BE2C (cell line): Measurements from ENCODE around the gene GNG4.
"Not testable (repeated sequence)": the region's sequence is repeated elsewhere in the genome, so short reads cannot be mapped to it uniquely, and the experiment has no call there.

ENCODE experiments used
- DNase-seq: peaks from one replicate; pipeline ENCODE4 v3.0.0-alpha.2; 2020
- H3K27me3 ChIP-seq: fragments of 250-450 bp; sonication (Bioruptor Pico); 2 replicates; pipeline ENCODE4 v1.5.1; 2020; ENCODE audit warnings: mild to moderate bottlenecking
- H3K36me3 ChIP-seq: fragments of 250-450 bp; sonication (Bioruptor Pico); 2 replicates; pipeline ENCODE4 v1.5.1; 2020; ENCODE audit warnings: mild to moderate bottlenecking
- H3K4me1 ChIP-seq: fragments of 250-450 bp; sonication (Bioruptor Pico); 2 replicates; pipeline ENCODE4 v1.5.1; 2020
- H3K4me3 ChIP-seq: 2 replicates; pipeline ENCODE4 v1.5.1; 2011; ENCODE audit warnings: low read depth, low read length
- H3K9me3 ChIP-seq: fragments of 250-450 bp; sonication (Bioruptor Pico); 2 replicates; pipeline ENCODE4 v1.5.1; 2020
- TF ChIP-seq, protein P1 (sequence below): IDR thresholded peaks from 2 replicates; pipeline ENCODE4 v1.5.1; 2012; ENCODE audit warnings: mild to moderate bottlenecking, low read depth, low read length

The GNG4 gene

DNA sequence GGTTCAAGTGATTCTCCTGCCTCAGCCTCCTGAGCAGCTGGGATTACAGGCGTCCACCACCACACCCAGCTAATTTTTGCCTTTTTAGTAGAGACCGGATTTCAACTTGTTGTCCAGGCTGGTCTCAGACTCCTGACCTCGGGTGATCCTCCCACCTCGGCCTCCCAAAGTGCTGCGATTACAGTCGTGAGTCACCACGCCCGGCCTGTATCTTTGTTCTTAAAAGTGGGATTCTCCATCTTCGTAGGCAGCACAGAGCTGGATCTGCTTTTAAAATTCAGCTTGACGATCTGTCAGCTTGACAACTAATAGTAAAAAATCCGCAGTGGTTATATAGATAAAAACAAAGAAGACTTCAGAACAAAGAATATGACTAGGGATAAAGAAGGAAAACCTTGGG is 2.8 kb upstream of the GNG4 start:
- Histone ChIP-seq H3K36me3 (no peaks in the 10 kb centered on the region), H3K4me3 (no peak overlapping the region), H3K27me3 (no peaks in the 10 kb centered on the region), H3K4me1 (peaks cover 8% of the 10 kb centered on the region), H3K9me3 (no peaks in the 10 kb centered on the region)
- TF ChIP-seq, protein P1, sequence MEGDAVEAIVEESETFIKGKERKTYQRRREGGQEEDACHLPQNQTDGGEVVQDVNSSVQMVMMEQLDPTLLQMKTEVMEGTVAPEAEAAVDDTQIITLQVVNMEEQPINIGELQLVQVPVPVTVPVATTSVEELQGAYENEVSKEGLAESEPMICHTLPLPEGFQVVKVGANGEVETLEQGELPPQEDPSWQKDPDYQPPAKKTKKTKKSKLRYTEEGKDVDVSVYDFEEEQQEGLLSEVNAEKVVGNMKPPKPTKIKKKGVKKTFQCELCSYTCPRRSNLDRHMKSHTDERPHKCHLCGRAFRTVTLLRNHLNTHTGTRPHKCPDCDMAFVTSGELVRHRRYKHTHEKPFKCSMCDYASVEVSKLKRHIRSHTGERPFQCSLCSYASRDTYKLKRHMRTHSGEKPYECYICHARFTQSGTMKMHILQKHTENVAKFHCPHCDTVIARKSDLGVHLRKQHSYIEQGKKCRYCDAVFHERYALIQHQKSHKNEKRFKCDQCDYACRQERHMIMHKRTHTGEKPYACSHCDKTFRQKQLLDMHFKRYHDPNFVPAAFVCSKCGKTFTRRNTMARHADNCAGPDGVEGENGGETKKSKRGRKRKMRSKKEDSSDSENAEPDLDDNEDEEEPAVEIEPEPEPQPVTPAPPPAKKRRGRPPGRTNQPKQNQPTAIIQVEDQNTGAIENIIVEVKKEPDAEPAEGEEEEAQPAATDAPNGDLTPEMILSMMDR, result no peak
- no peak for DNase-seq

DNA sequence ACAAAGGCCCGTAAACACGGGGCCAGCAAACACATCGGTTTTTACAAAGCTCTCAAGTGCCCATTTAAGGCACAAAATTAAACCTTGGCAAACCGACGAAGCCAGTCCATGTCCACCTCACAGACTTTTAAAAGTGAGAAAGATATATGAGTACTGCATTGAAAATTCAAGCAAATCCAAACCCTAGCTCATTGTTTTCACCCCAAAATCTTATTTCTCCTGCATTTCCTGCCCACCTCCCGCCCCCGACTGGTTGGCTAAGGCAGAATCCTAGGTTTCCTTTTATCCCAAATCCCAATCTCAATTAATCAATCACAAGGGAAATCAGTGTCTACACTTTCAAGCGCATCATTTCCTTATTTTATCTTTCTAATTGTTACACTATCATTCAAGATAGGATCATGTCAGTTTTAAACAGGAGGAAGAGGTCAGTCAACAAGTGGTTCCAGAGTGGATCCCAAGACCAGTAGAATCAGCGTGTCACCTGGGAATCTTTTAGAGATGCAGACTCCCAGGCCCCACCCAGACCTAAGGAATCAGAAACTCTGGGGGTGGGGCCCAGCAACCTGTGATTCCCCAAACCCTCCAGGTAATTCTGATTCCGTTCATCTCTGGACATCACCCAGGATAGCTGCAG is 1.7 kb upstream of the GNG4 start:
- Histone ChIP-seq H3K36me3 (no peaks in the 10 kb centered on the region), H3K9me3 (no peaks in the 10 kb centered on the region), H3K27me3 (no peaks in the 10 kb centered on the region), H3K4me1 (peaks cover 10% of the 10 kb centered on the region), H3K4me3 (no peak overlapping the region)
- TF ChIP-seq, protein P1, result no peak
- DNase-seq, result no peak

DNA sequence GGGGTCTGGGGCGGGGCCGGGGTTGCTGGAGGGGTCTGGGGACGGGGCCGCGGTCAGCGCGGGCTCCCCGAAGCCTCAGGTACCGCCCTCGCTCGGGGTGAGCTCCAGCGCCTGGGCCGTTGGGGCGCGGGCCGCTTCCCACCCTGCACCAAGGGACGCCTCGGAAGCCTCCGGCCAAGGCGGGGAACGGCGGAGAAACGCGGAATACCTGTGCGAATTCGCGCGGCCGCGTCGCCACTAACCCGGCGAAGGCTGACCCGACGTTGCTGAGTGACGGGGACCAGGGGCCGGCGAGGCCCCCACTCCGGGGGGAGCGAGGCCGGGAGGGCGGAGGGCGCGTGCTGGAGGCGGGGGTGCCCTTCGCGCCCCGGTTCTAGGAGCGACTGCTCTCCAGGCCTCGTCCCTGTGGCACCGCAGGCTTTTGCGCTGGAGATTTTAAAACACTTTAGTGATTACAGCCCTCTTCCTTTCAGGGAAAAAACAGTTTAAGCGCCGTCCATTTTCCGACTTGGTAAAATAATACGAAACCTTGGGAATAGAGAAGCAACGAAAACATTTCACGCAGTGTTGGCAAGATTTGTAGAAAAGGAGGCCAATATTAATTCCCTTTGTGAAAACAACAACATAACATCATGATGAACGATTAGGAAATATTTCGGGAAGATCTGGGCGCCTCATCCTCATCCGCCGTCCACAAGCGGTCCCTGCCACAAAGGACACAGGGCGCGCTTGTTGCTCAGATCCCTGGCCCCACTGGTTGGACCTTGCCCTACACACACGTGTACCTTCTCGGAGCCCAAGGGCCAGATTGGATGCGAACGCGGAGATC is 971 bp upstream of the GNG4 start:
- H3K36me3 ChIP-seq, result no peaks in the 10 kb centered on the region
- DNase-seq, result peak; percentile 54
- H3K27me3 ChIP-seq, result no peaks in the 10 kb centered on the region
- H3K4me1 ChIP-seq, result peaks cover 10% of the 10 kb centered on the region
- H3K9me3 ChIP-seq, result no peaks in the 10 kb centered on the region
- TF ChIP-seq, protein P1, result no peak
- H3K4me3 ChIP-seq, result peak overlapping the region; percentile 57

DNA sequence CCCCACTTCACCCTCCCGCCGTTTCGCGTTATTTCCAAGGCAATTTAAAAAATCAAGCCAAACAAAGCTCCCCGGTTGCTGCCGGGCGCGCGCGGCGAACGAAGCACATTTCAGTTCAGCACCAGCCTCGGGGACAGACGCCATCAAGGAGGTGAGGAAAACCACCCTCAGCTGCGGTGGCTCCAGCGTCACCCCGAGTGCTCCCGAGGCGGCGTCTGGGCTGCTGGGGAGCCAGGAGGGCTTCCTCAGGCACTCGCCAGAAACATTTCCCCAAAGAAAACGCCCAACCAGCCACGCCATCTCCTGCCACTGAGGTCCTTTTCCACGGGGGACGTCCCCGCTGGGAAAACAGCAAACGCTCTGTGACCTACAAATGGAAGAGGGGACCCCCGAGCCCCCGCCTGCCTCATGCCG is 623 bp downstream of the GNG4 start:
- Histone ChIP-seq H3K9me3 (no peaks in the 10 kb centered on the region), H3K4me3 (peak overlapping the region; percentile 95), H3K4me1 (peaks cover 11% of the 10 kb centered on the region), H3K27me3 (no peaks in the 10 kb centered on the region), H3K36me3 (no peaks in the 10 kb centered on the region)
- DNase-seq, result peak; percentile 55
- TF ChIP-seq, protein P1, result no peak

DNA sequence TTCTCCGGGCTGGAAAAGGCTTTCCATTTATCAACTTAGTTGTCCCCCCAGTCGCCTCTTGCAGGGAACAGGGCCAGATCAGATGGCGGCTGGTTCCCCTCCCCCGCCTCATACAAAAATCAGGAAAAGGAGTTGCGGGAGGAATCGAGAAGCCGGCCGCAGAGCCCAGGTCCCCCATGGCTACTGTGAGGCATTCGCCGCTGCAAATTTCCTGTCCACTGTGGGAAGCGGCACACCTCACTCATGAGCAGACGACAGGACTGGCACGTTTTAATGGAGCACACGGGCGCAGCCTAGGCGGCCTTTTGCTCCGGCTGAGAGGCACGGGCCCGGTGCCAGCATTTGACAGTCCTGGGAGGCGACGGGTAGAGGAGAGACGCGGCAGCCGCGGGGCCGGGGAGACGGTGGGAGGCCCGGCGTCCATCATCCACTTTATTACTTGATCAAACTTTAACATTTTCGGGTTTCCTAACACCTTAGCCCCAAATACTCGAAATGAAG is 1.1 kb downstream of the GNG4 start:
- Histone ChIP-seq H3K36me3 (no peaks in the 10 kb centered on the region), H3K4me3 (peak overlapping the region; percentile 95), H3K4me1 (peaks cover 16% of the 10 kb centered on the region), H3K9me3 (no peaks in the 10 kb centered on the region), H3K27me3 (no peaks in the 10 kb centered on the region)
- peak; percentile 90 for DNase-seq
- TF ChIP-seq, protein P1, result no peak

DNA sequence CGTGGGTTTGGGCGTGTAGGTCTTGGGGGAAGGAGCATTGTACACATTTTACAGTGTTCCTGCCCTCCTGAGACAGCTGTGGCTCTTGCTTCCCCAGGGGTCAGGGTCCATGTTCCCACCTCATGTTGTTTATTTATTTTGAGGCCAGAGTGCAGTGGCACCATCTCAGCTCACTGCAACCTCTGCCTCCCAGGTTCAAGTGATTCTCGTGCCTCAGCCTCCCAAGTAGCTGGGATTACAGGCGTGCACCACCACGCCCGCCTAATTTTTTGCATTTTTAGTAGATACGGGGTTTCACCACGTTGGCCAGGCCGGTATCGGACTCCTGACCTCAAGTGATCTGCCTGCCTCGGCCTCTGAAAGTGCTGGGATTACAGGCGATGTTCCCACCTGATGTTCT is 2.0 kb downstream of the GNG4 start:
- not testable (repeated sequence) for DNase-seq, H3K36me3 ChIP-seq
- H3K4me1 ChIP-seq, result peaks cover 25% of the 10 kb centered on the region

More for the DNA sequence above, 2.0 kb downstream of the GNG4 start:
- peak overlapping the region; percentile 95; the same call in 1 of the 2 replicates for H3K4me3 ChIP-seq
- H3K27me3 ChIP-seq, H3K9me3 ChIP-seq: not testable (repeated sequence)
